Measurements from ENCODE around the gene EBNA1BP2.

DNA sequence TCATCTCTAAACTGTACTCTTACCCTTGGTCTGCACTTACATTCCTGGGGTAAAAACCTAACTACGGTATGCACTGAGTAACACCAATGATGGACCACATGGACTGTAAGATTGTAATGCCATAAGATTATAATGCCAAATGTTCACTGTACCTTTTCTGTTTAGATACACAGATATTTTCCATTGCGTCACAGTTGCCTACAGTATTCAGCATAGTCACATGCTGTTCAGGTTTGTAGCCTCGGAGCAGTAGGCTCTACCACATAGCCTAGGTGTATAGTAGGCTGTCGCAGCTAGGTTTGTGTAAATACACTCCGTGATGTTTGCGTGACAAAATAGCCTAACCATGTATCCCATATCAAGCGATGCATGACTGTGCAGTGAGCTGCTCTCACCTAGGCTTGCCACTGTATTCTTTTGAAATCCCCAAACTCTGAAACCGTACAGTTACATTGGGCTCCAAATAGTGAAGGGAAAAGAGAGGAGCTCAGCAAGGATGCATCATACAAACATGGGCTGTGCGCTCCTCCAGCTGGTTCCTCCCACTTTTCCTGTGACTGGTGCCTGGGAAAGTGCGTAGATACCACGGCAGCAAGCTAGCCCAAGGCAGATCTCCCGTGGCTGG is 35.3 kb upstream of the EBNA1BP2 start:
- no peak for TF ChIP-seq ARNTL (CRISPR knock-in tag; IDR thresholded peaks at IDR 0.05; ENCODE audit: borderline replicate concordance, low read depth)
- no peak for TF ChIP-seq BACH2 (CRISPR knock-in tag; IDR thresholded peaks at IDR 0.05; ENCODE audit: borderline replicate concordance)
